H1 (cell line): ENCODE results near the gene MAP3K13. TPM values are rescaled to one million over a fixed set of nuclear protein-coding genes. Genes with fewer than 3 reads are reported as not detected.

ENCODE experiments used
- CTCF ChIA-PET: fragments of 300-600 bp; sonication (Branson Sonifier 250); formaldehyde crosslinking; loops from one replicate; lab custom pipeline; 2021; ENCODE audit not compliant: partially characterized antibody; lab: Charles Lee
- POLR2A ChIA-PET: fragments of 300-600 bp; sonication (Branson Sonifier 250); formaldehyde crosslinking; loops from one replicate; lab custom pipeline; 2021; ENCODE audit warnings: inconsistent platforms; ENCODE audit not compliant: partially characterized antibody; lab: Charles Lee
- DNase-seq, 2 experiments: peaks; one replicate each; pipeline versions ENCODE4 v3.0.0 to v3.0.0-alpha.2; 2010 to 2022; ENCODE audit warnings: low spot score in 2 of 2, low read depth in 1 of 2, mixed read lengths in 1 of 2
- FAIRE-seq: peaks from 2 replicates; lab custom pipeline; 2011; peaks lifted over from hg19 to GRCh38; lab: Jason Lieb, UNC
- H2AFZ ChIP-seq: 2 replicates; pipeline ENCODE4 v1.8.1; 2012; ENCODE audit warnings: low read length, inconsistent platforms
- H2AK5ac ChIP-seq: 2 replicates; pipeline ENCODE4 v1.6.1; 2013; ENCODE audit warnings: low read depth, low read length
- H2BK120ac ChIP-seq: replicated peaks from 2 replicates; pipeline ENCODE3; 2013; ENCODE audit warnings: low read depth, low read length, inconsistent platforms
- H2BK12ac ChIP-seq: 2 replicates; pipeline ENCODE4 v1.6.1; 2013; ENCODE audit warnings: low read depth, low read length
- H2BK15ac ChIP-seq: 2 replicates; pipeline ENCODE4 v1.6.1; 2013; ENCODE audit warnings: low read length
- H2BK20ac ChIP-seq: 2 replicates; pipeline ENCODE4 v1.6.1; 2013; ENCODE audit warnings: low read length
- H2BK5ac ChIP-seq: 2 replicates; pipeline ENCODE4 v1.6.1; 2013; ENCODE audit warnings: low read depth, low read length
- H3K14ac ChIP-seq: 2 replicates; pipeline ENCODE4 v1.6.1; 2013; ENCODE audit warnings: inconsistent platforms; ENCODE audit not compliant: insufficient read length
- H3K18ac ChIP-seq: 2 replicates; pipeline ENCODE4 v1.6.1; 2013; ENCODE audit warnings: low read length; ENCODE audit errors: extremely low read depth
- H3K23ac ChIP-seq: 2 replicates; pipeline ENCODE4 v1.6.1; 2013; ENCODE audit warnings: inconsistent platforms; ENCODE audit not compliant: insufficient read length
- H3K23me2 ChIP-seq: 2 replicates; pipeline ENCODE4 v1.6.1; 2013; ENCODE audit warnings: low read depth, low read length
- H3K27ac ChIP-seq: 2 replicates; pipeline ENCODE4 v1.6.1; 2011; ENCODE audit warnings: low read depth, low read length, inconsistent platforms
- H3K27me3 ChIP-seq, 4 experiments: replicated peaks in 1 of 4; 1 replicate in 1 of 4; 2 replicates in 3 of 4; pipeline versions ENCODE4 v1.6.1 to v1.8.1; 2011 to 2013; ENCODE audit warnings: low read length in 3 of 4, mild to moderate bottlenecking in 3 of 4, inconsistent platforms in 2 of 4, mixed read lengths in 2 of 4, moderate library complexity in 1 of 4; ENCODE audit not compliant: control insufficient read depth in 3 of 4, insufficient read depth in 3 of 4; ENCODE audit errors: extremely low read depth in 1 of 4
- H3K36me3 ChIP-seq, 4 experiments: 2 replicates each; pipeline versions ENCODE4 v1.6.1 to v1.8.1; 2011 to 2013; ENCODE audit warnings: mild to moderate bottlenecking in 4 of 4, low read length in 3 of 4, moderate library complexity in 2 of 4, control low read depth in 1 of 4, inconsistent platforms in 1 of 4; ENCODE audit not compliant: insufficient read depth in 4 of 4, control insufficient read depth in 2 of 4
- H3K4ac ChIP-seq: replicated peaks from 2 replicates; pipeline ENCODE3; 2013; ENCODE audit warnings: low read length, low read depth, mixed read lengths, inconsistent platforms; ENCODE audit not compliant: insufficient read length
- H3K4me1 ChIP-seq, 4 experiments: replicated peaks in 1 of 4; 1 replicate in 1 of 4; 2 replicates in 3 of 4; pipeline versions ENCODE4 v1.6.1 to v1.8.1; 2011 to 2013; ENCODE audit warnings: low read length in 3 of 4, inconsistent platforms in 2 of 4, mixed read lengths in 1 of 4; ENCODE audit not compliant: insufficient read depth in 4 of 4, control insufficient read depth in 3 of 4
- H3K4me2 ChIP-seq, 2 experiments: 2 replicates each; pipeline versions ENCODE4 v1.6.1 to v1.8.1; 2011 to 2013; ENCODE audit warnings: low read depth in 2 of 2, low read length in 2 of 2, control low read depth in 1 of 2, inconsistent platforms in 1 of 2, mild to moderate bottlenecking in 1 of 2; ENCODE audit not compliant: insufficient read depth in 1 of 2
- H3K4me3 ChIP-seq, 4 experiments: fragments of 200-600, 300-600 bp in 1 of 4; sonication (generic), shearing (Covaris generic), sonication (Bioruptor Twin) in 1 of 4; 2 replicates each; pipeline versions ENCODE4 v1.5.1 to v1.8.1; 2011 to 2016; ENCODE audit warnings: low read length in 4 of 4, low read depth in 3 of 4, control low read depth in 2 of 4, inconsistent platforms in 2 of 4, mild to moderate bottlenecking in 2 of 4, mixed read lengths in 1 of 4, moderate library complexity in 1 of 4; ENCODE audit not compliant: insufficient read depth in 2 of 4; ENCODE audit errors: extremely low read depth in 1 of 4
- H3K56ac ChIP-seq: replicated peaks from 2 replicates; pipeline ENCODE3; 2013; ENCODE audit warnings: low read depth, mild to moderate bottlenecking, mixed read lengths, low read length, inconsistent platforms; ENCODE audit not compliant: insufficient read length
- H3K79me1 ChIP-seq: 2 replicates; pipeline ENCODE4 v1.6.1; 2013; ENCODE audit warnings: low read depth, low read length, control low read depth
- H3K79me2 ChIP-seq, 2 experiments: 2 replicates each; pipeline versions ENCODE4 v1.6.1 to v1.8.1; 2012 to 2013; ENCODE audit warnings: low read length in 2 of 2, mild to moderate bottlenecking in 2 of 2, inconsistent platforms in 1 of 2; ENCODE audit not compliant: insufficient read depth in 2 of 2, control insufficient read depth in 1 of 2
- H3K9ac ChIP-seq, 4 experiments: replicated peaks in 1 of 4; 1 replicate in 1 of 4; 2 replicates in 3 of 4; pipeline versions ENCODE4 v1.6.1 to v1.8.1; 2011 to 2013; ENCODE audit warnings: low read depth in 3 of 4, low read length in 3 of 4, control low read depth in 2 of 4, mild to moderate bottlenecking in 2 of 4, moderate library complexity in 2 of 4, inconsistent platforms in 1 of 4; ENCODE audit errors: extremely low read depth in 1 of 4
- H3K9me3 ChIP-seq, 2 experiments: 2 replicates each; pipeline versions ENCODE4 v1.6.1 to v1.8.1; 2012 to 2013; ENCODE audit warnings: mild to moderate bottlenecking in 2 of 2, moderate library complexity in 2 of 2, control low read depth in 1 of 2, inconsistent platforms in 1 of 2, low read depth in 1 of 2, low read length in 1 of 2, mixed read lengths in 1 of 2; ENCODE audit not compliant: insufficient read depth in 2 of 2
- H4K20me1 ChIP-seq, 2 experiments: replicated peaks in 1 of 2; 2 replicates each; pipeline versions ENCODE3 to v1.8.1; 2011 to 2013; ENCODE audit warnings: inconsistent platforms in 2 of 2, low read length in 2 of 2, mild to moderate bottlenecking in 1 of 2; ENCODE audit not compliant: insufficient read depth in 2 of 2, control insufficient read depth in 1 of 2
- H4K5ac ChIP-seq: 2 replicates; pipeline ENCODE4 v1.6.1; 2013; ENCODE audit warnings: low read length, low read depth, mixed read lengths, inconsistent platforms; ENCODE audit not compliant: insufficient read length
- H4K8ac ChIP-seq: 2 replicates; pipeline ENCODE4 v1.8.0; 2013; ENCODE audit warnings: mild to moderate bottlenecking, moderate library complexity, low read length, inconsistent platforms; ENCODE audit not compliant: insufficient read depth; ENCODE audit errors: extremely low read depth
- H4K91ac ChIP-seq: replicated peaks from 2 replicates; pipeline ENCODE3; 2013; ENCODE audit warnings: low read length, mixed read lengths, inconsistent platforms; ENCODE audit not compliant: insufficient read length
- CTCF ChIP-seq, 3 experiments: IDR thresholded peaks; 1 replicate in 2 of 3; 2 replicates in 1 of 3; pipeline versions ENCODE4 v1.5.1 to v1.6.1; 2011; ENCODE audit warnings: low read length in 3 of 3, mild to moderate bottlenecking in 3 of 3, inconsistent platforms in 2 of 3, low read depth in 1 of 3, moderate library complexity in 1 of 3; ENCODE audit not compliant: insufficient read depth in 1 of 3; ENCODE audit errors: control extremely low read depth in 1 of 3
- HDAC2 ChIP-seq, 2 experiments: fragments of 300-600 bp in 1 of 2; sonication (generic) in 1 of 2; IDR thresholded peaks; 2 replicates each; pipeline ENCODE4 v1.6.1; 2011 to 2012; ENCODE audit warnings: low read depth in 2 of 2, low read length in 2 of 2, mild to moderate bottlenecking in 2 of 2, moderate library complexity in 2 of 2, borderline replicate concordance in 1 of 2, inconsistent platforms in 1 of 2
- NANOG ChIP-seq: IDR thresholded peaks from 2 replicates; pipeline ENCODE4 v1.6.1; 2011; ENCODE audit warnings: low read length, low read depth, mild to moderate bottlenecking, inconsistent platforms; ENCODE audit not compliant: insufficient read depth, poor library complexity, severe bottlenecking
- POU5F1 ChIP-seq: IDR thresholded peaks from 2 replicates; pipeline ENCODE4 v1.6.1; 2011; ENCODE audit warnings: low read depth, mild to moderate bottlenecking, low read length, moderate library complexity
- SP1 ChIP-seq: IDR thresholded peaks from 2 replicates; pipeline ENCODE4 v1.6.1; 2011; ENCODE audit warnings: low read depth, low read length
- TAF7 ChIP-seq: optimal IDR thresholded peaks from 2 replicates; pipeline ENCODE3; 2011; ENCODE audit warnings: low read depth, mild to moderate bottlenecking, inconsistent platforms, low read length, moderate library complexity, borderline replicate concordance
- USF2 ChIP-seq: IDR thresholded peaks from 2 replicates; pipeline ENCODE4 v1.6.1; 2011; ENCODE audit warnings: low read length, improper control_type of control experiment
- YY1 ChIP-seq: IDR thresholded peaks from 2 replicates; pipeline ENCODE4 v1.6.1; 2011; ENCODE audit warnings: low read depth, mild to moderate bottlenecking, low read length
- WGBS, 2 experiments: shearing (Covaris generic) in 1 of 2; methylation state at CpG; one replicate each; pipeline versions ENCODE4 v1.1.6 to v1.1.7; 2013 to 2015; ENCODE audit warnings: low lambda C conversion rate in 2 of 2, mixed read lengths in 2 of 2, inconsistent platforms in 1 of 2, low coverage in 1 of 2, missing lambda C conversion rate in 1 of 2; ENCODE audit not compliant: insufficient replicate concordance in 2 of 2, insufficient coverage in 1 of 2, insufficient read length in 1 of 2; ENCODE audit errors: extremely low coverage in 1 of 2, missing lambda C conversion rate in 1 of 2; 5-methylcytosine and 5-hydroxymethylcytosine counted together
- polyA plus RNA-seq, 7 experiments: library from polyadenylated mRNA; depleted of rRNA in 3 of 7; stranded (reverse) in 5 of 7; unstranded in 2 of 7; fragments of >200 nt in 5 of 7; fragments of 200-250 nt in 2 of 7; gene quantifications; 1 replicate in 5 of 7; 2 replicates in 1 of 7; 4 replicates in 1 of 7; pipeline versions ENCODE4 v1.2.1 to v1.2.3, GENCODE V29; 2011 to 2013; ENCODE audit warnings: missing spikeins in 2 of 7, mixed read lengths in 2 of 7
- total RNA-seq: library from RNA; stranded (reverse); fragmentation: NEBNext Ultra II Directional; extraction: Animal tissue kit (Norgen Biotek cat#: 25700); gene quantifications from 2 replicates; pipeline ENCODE4 v1.2.1, GENCODE V29; 2021

The MAP3K13 gene
- total and polyA plus RNA-seq, 2 of the 8 experiments (the other 6 are each of a cell fraction or from before 2014, with no cell fraction given), result 6.8 to 17.9 TPM

DNA sequence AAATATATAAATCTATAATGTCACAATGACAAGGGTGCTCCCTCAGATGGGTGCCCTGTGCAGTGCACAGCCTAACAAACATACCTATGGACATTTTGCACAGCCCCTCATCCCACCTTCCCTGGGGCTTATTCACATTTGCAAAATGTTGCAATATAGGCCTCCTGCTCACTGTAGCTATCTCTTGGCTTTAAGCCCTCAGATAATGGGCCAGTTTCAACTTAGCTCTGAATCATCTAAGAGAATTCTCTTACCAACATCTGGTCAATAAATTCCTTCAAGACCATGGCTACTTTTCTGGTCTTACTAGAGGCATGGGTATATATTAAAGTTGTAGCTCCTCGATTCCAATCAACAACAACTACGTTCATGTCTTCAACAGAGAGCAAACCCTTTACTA is 171.6 kb downstream of the MAP3K13 start:
- H2BK120ac ChIP-seq, result no peak overlapping the region
- H2BK12ac ChIP-seq, result no peak overlapping the region
- H3K9me3 ChIP-seq, result no peaks in the 10 kb centered on the region
- no peaks in the 10 kb centered on the region for H3K23me2 ChIP-seq
- H2AFZ ChIP-seq, result no peak overlapping the region
- no peak for FAIRE-seq
- H3K27me3 ChIP-seq, result no peaks in the 10 kb centered on the region
- no peak overlapping the region for H2BK20ac ChIP-seq
- no peak overlapping the region for H3K56ac ChIP-seq
- H4K91ac ChIP-seq, result no peak overlapping the region
- H3K4me1 ChIP-seq, result no peaks in the 10 kb centered on the region
- H3K79me2 ChIP-seq, result no peaks in the 10 kb centered on the region
- TF ChIP-seq CTCF (IDR thresholded peaks at IDR 0.05; ENCODE audit: control extremely low read depth in 1 of 3, insufficient read depth in 1 of 3, low read depth in 1 of 3, low read length in 3 of 3) (no peak), POU5F1 (no peak), USF2 (no peak), SP1 (no peak), HDAC2 (IDR thresholded peaks at IDR 0.05; ENCODE audit: borderline replicate concordance in 1 of 2, low read depth in 2 of 2, low read length in 2 of 2) (no peak), NANOG (no peak), TAF7 (no peak), YY1 (no peak)
- H3K4ac ChIP-seq, result no peak overlapping the region
- no peak for DNase-seq
- H3K36me3 ChIP-seq, result no peaks in the 10 kb centered on the region
- H3K27ac ChIP-seq, result no peak overlapping the region
- no peaks in the 10 kb centered on the region for H3K79me1 ChIP-seq
- no peak overlapping the region for H3K18ac ChIP-seq
- H2BK5ac ChIP-seq, result no peak overlapping the region
- H4K8ac ChIP-seq, result no peak overlapping the region
- H3K9ac ChIP-seq, result no peak overlapping the region
- H3K23ac ChIP-seq, result no peak overlapping the region
- WGBS, 2 experiments, result 90% methylated on average over 2 of the region's 2 CpGs; no CpG with 5 or more reads in 1 of the 2 experiments
- no peaks in the 10 kb centered on the region for H4K20me1 ChIP-seq
- no peak overlapping the region for H3K4me2 ChIP-seq
- H3K4me3 ChIP-seq, result no peak overlapping the region
- H4K5ac ChIP-seq, result no peak overlapping the region
- CTCF ChIA-PET, result interaction anchor here (1.0 to 1.6 kb wide), 3 partner anchors 12 to 41 kb away, joined by 4 to 7 read pairs (median 6); no protein-coding TSS in a partner anchor
- no peak overlapping the region for H2BK15ac ChIP-seq
- no peak overlapping the region for H3K14ac ChIP-seq
- H2AK5ac ChIP-seq, result no peak overlapping the region
- POLR2A ChIA-PET, result no interaction called here
